ENCODE measurements around the gene TEP1.

The TEP1 gene

GRCh38 chr14:20429801-20430669 lies 16.7 kb upstream of the TEP1 start:
- DNase-seq: peak; percentile 91

- no peak for DNase-seq
Measured at GRCh38 chr14:20428802-20429201, 15.5 kb upstream of the TEP1 start.

GRCh38 chr14:20428010-20428365 lies 14.7 kb upstream of the TEP1 start:
- no peak for DNase-seq

- no peak for DNase-seq
Measured at GRCh38 chr14:20427231-20428009, 14.1 kb upstream of the TEP1 start.

GRCh38 chr14:20424851-20425250 lies 11.6 kb upstream of the TEP1 start:
- DNase-seq: no peak

DNA sequence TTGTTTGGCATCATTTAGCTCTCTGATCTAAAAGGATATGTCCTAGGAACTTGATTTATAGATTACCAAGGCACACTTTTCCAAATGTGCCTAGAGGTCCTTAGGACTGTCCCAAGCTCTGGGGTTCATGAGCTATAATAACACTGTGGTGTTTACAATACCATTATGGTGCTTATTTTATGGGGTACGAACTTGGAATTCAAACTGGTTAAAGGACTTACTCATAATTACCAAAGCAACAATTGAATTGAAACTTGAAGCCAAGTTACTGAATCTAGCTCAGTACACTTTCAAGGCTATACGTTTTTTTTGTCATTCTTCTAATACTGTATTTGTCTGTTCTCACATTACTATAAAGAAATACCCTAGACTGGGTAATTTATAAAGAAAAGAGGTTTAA lies 9.6 kb upstream of the TEP1 start:
- DNase-seq: no peak

DNA sequence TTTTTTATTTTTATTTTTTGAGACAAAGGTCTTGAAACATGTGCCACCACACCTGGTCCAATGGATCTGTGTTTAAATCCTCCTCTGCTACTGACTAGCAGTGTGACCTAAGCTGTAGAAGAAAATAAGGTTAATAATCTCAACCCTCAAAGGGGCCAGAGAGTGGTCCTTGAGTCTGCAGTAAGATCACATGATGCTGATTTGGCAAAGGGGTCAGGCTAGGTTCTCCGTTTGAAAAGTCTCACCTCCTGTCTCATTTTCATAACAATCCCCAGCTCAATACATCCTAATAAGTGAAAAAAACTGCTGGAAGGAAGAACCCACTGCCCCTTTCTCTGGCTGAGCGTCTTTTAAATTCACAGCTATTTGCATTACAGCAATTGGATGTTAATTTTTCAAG lies 8.0 kb upstream of the TEP1 start:
- no peak for DNase-seq

GRCh38 chr14:20419419-20419818 lies 6.1 kb upstream of the TEP1 start:
- DNase-seq: no peak

GRCh38 chr14:20418501-20418909 lies 5.2 kb upstream of the TEP1 start:
- no peak for DNase-seq

GRCh38 chr14:20417250-20418186 lies 4.2 kb upstream of the TEP1 start:
- DNase-seq: peak; percentile 12

DNA sequence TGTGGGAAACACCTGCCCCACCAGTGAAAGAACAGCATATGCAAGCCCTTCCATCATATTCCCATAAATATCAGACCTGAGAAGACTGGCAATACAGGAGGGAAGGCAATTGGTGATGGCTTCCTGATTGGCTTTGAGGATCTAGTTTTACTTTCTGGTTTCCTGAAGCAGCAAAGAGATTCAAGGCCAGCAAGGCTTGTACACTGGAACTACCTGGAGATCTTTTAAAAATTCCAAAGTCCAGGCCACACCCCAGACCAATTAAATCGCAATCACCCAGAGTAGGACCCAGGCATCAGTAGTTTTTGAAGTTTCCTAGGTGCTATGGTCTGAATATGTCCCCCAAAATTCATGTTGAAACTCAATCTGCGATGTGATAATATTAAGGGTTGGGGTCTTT lies 2.9 kb upstream of the TEP1 start:
- DNase-seq: no peak

DNA sequence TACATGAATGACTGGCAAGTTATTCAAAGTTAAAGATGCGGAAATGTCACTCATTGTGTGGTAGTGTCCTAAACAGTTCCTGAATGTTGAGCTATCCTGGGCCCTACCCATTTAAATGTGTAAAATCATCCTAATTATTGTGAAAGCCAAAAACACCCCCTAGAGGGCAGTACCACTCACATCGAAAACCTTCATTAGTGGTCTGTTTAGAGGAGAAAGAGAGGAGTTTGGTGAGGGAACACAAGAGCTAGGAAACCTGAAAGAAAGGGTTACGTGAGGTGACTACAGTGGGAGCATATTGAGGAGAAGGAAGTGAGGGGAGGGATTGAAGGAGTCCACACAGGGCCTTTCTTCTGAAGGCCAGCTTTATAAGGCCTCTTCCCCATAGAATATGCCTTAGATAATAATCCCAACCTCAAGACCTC lies 2.5 kb upstream of the TEP1 start:
- DNase-seq: peak; percentile 15

DNA sequence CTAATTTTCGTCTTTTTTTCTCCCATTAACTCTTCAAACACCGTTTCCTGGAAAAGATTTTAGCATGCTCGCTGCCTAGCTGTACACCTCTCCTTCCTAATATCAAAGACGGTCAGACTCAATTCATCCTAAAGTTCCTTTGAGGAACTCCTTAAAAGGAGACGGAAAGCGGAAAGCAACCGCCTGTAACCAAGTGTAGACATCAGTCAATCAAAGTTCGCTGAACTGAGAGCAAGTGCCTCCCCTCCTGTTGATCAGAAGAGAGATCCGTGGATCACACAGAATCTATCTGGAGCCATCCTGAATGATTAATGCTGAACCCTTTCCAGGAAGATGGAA lies 412 bp upstream of the TEP1 start:
- DNase-seq: no peak

DNA sequence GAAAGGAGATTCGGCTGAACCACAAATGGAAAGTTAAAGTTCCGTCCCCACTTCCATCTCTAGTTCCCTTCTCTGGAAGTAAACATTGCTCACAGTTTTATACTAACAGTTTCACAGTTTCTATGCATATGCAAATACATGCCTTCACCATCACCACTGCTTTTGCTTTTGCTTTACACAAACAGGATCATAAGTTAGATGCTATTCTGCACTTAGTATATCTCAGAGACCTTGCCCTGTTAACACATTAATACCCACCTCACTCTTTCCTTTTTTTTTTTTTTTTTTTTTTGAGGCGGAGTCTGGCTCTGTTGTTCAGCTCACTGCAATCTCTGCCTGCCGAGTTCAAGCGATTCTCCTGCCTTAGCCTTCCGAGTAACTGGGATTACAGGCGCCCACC lies 890 bp downstream of the TEP1 start:
- no peak for DNase-seq

DNA sequence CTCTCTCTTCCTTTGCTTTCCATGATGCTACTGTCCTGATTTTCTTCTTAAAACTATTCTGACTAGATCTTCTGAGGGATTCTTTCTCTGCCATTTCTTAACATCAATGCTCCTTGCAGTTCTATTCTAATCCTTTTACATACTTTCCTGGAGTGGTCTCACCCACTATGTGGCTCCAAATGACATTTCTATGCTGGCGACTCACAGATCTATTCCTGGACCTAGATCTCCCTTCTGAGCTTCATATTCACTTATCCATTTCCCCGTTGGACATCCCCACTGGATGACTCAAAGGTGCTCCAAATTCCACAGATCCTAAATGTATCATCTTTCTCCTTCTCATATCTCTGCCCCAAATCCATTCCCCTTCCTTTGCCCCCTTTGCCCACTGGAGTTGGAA lies 4.1 kb downstream of the TEP1 start:
- no peak for DNase-seq

- DNase-seq: no peak
Measured at GRCh38 chr14:20403521-20403920, 9.8 kb downstream of the TEP1 start.

- DNase-seq: no peak
Measured at GRCh38 chr14:20400965-20401593, 12.2 kb downstream of the TEP1 start.

DNA sequence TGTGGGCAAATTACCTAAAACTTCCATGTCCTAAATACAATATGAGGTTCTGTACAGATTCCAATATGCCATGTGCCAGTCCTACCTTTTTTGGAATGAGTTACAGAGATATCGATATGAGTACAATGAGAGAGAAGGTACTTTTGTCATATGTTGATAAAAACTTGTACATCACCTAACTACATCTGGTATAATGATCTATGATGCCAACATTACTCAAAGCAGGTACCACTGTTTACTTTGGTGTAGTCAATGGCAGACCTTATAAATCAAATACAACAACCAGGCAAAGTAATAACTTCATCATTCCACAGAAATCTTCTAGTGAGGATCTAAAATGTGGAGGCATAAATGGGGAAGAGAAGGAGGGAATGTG lies 12.7 kb downstream of the TEP1 start:
- no peak for DNase-seq

- no peak for DNase-seq
Measured at GRCh38 chr14:20397511-20397910, 15.8 kb downstream of the TEP1 start.

DNA sequence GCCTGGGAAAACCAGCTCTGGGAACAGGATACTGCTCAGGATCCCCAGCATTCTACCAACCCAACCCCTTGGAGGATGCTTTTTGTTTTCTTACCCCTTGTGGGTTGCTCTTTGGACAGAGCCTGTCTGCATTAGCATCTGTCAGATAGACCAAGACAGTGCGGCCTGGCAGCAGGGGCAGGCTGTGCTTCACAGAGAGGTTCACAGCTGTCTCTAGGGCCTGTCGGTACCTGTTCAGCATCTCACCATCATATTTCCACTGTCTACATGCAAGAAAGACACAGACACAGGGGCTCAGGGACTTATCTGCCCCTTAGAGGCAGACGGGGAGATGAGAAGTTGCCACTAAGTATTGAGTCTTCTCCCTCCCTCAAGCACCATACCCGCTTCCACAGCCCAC lies 21.8 kb downstream of the TEP1 start:
- no peak for DNase-seq

GRCh38 chr14:20388159-20388558 lies 25.1 kb downstream of the TEP1 start:
- DNase-seq: no peak

GRCh38 chr14:20387576-20387975 lies 25.7 kb downstream of the TEP1 start:
- no peak for DNase-seq

- DNase-seq: no peak
Measured at GRCh38 chr14:20386276-20386855, 26.9 kb downstream of the TEP1 start.

All from NCI-H1092 (cell line).